Mesendoderm (in vitro differentiated cells): ENCODE data around the gene CRACDL.

Source experiments
- DNase-seq: peaks from one replicate; pipeline ENCODE4 v3.0.0; 2013
- H2AK5ac ChIP-seq: 2 replicates; pipeline ENCODE4 v1.6.1; 2013; ENCODE audit warnings: low read length, inconsistent platforms
- H2BK120ac ChIP-seq: 2 replicates; pipeline ENCODE4 v1.6.1; 2013; ENCODE audit warnings: low read depth, mild to moderate bottlenecking, low read length, moderate library complexity, mixed read lengths
- H2BK15ac ChIP-seq: replicated peaks from 2 replicates; pipeline ENCODE4 v1.6.1; 2013; ENCODE audit warnings: low read depth, mild to moderate bottlenecking, moderate library complexity
- H2BK5ac ChIP-seq: 2 replicates; pipeline ENCODE4 v1.6.1; 2013; ENCODE audit warnings: low read length, inconsistent platforms
- H3K18ac ChIP-seq: 2 replicates; pipeline ENCODE4 v1.6.1; 2013; ENCODE audit warnings: mild to moderate bottlenecking, low read length, mixed read lengths
- H3K23ac ChIP-seq: one replicate; pipeline ENCODE4 v1.6.1; 2013; ENCODE audit warnings: low read length
- H3K27ac ChIP-seq: 2 replicates; pipeline ENCODE4 v1.5.1; 2013; ENCODE audit warnings: low read depth, mild to moderate bottlenecking, inconsistent platforms, low read length, moderate library complexity
- H3K27me3 ChIP-seq: 2 replicates; pipeline ENCODE4 v1.6.1; 2013; ENCODE audit warnings: low read length, control low read depth, mild to moderate bottlenecking, inconsistent platforms; ENCODE audit not compliant: insufficient read depth, poor library complexity
- H3K36me3 ChIP-seq: 2 replicates; pipeline ENCODE4 v1.6.1; 2013; ENCODE audit warnings: low read length, inconsistent platforms; ENCODE audit not compliant: control insufficient read depth, insufficient read depth
- H3K4ac ChIP-seq: one replicate; pipeline ENCODE4 v1.6.1; 2013; ENCODE audit warnings: low read depth, mild to moderate bottlenecking, low read length, moderate library complexity
- H3K4me1 ChIP-seq: 2 replicates; pipeline ENCODE4 v1.6.1; 2013; ENCODE audit warnings: low read depth, low read length, inconsistent platforms; ENCODE audit not compliant: control insufficient read depth
- H3K4me2 ChIP-seq: 2 replicates; pipeline ENCODE4 v1.6.1; 2013; ENCODE audit warnings: low read length
- H3K4me3 ChIP-seq: 2 replicates; pipeline ENCODE4 v1.5.1; 2013; ENCODE audit warnings: mild to moderate bottlenecking, low read length
- H3K56ac ChIP-seq: one replicate; pipeline ENCODE4 v1.6.1; 2013; ENCODE audit warnings: low read length
- H3K79me1 ChIP-seq: 2 replicates; pipeline ENCODE4 v1.6.1; 2013; ENCODE audit warnings: low read length, inconsistent platforms
- H3K79me2 ChIP-seq: 2 replicates; pipeline ENCODE4 v1.6.1; 2013; ENCODE audit warnings: mild to moderate bottlenecking, low read length; ENCODE audit not compliant: control insufficient read depth, insufficient read depth
- H3K9ac ChIP-seq: 2 replicates; pipeline ENCODE4 v1.6.1; 2013; ENCODE audit warnings: low read length, inconsistent platforms
- H4K5ac ChIP-seq: one replicate; pipeline ENCODE4 v1.6.1; 2013; ENCODE audit warnings: low read length
- H4K8ac ChIP-seq: one replicate; pipeline ENCODE4 v1.6.1; 2013; ENCODE audit warnings: low read depth, mild to moderate bottlenecking, control low read depth, low read length, moderate library complexity
- WGBS: extraction: QIAGEN DNeasy Blood & Tissue Kit; methylation state at CpG from one replicate; pipeline ENCODE4 v1.1.7; 2013; ENCODE audit warnings: low lambda C conversion rate, missing lambda C conversion rate; ENCODE audit not compliant: insufficient coverage; ENCODE audit errors: extremely low coverage; 5-methylcytosine and 5-hydroxymethylcytosine counted together

CRACDL gene

GRCh38 chr2:98866033-98866432 lies 70.0 kb downstream of the CRACDL start:
- no peaks in the 10 kb centered on the region for H3K27me3 ChIP-seq
- H2BK120ac ChIP-seq: no peak overlapping the region
- H3K4ac ChIP-seq: no peak overlapping the region
- no peak overlapping the region for H3K4me3 ChIP-seq
- no peak overlapping the region for H3K9ac ChIP-seq
- H2BK5ac ChIP-seq: no peak overlapping the region
- no peak overlapping the region for H3K27ac ChIP-seq
- no peak overlapping the region for H3K23ac ChIP-seq
- no peaks in the 10 kb centered on the region for H3K4me1 ChIP-seq
- no CpG with 5 or more reads among the region's 3 CpGs for WGBS
- H2AK5ac ChIP-seq: no peak overlapping the region
- no peaks in the 10 kb centered on the region for H3K36me3 ChIP-seq
- no peak overlapping the region for H2BK15ac ChIP-seq
- no peak overlapping the region for H4K5ac ChIP-seq
- no peak overlapping the region for H3K56ac ChIP-seq
- H3K18ac ChIP-seq: no peak overlapping the region
- DNase-seq: no peak
- H4K8ac ChIP-seq: no peak overlapping the region
- no peaks in the 10 kb centered on the region for H3K79me1 ChIP-seq
- H3K79me2 ChIP-seq: no peaks in the 10 kb centered on the region
- no peak overlapping the region for H3K4me2 ChIP-seq

GRCh38 chr2:98861601-98862000 lies 74.4 kb downstream of the CRACDL start:
- Histone ChIP-seq H4K8ac (no peak overlapping the region), H3K27me3 (no peaks in the 10 kb centered on the region), H2BK5ac (no peak overlapping the region), H3K56ac (no peak overlapping the region), H3K23ac (no peak overlapping the region), H2AK5ac (no peak overlapping the region), H3K4me3 (no peak overlapping the region), H4K5ac (no peak overlapping the region), H2BK15ac (no peak overlapping the region), H3K4ac (no peak overlapping the region), H3K4me2 (no peak overlapping the region), H3K79me1 (no peaks in the 10 kb centered on the region), H3K9ac (no peak overlapping the region), H3K36me3 (no peaks in the 10 kb centered on the region), H2BK120ac (no peak overlapping the region), H3K18ac (no peak overlapping the region), H3K27ac (no peak overlapping the region), H3K4me1 (no peaks in the 10 kb centered on the region), H3K79me2 (no peaks in the 10 kb centered on the region)
- WGBS: no CpG with 5 or more reads among the region's 1 CpG
- no peak for DNase-seq

DNA sequence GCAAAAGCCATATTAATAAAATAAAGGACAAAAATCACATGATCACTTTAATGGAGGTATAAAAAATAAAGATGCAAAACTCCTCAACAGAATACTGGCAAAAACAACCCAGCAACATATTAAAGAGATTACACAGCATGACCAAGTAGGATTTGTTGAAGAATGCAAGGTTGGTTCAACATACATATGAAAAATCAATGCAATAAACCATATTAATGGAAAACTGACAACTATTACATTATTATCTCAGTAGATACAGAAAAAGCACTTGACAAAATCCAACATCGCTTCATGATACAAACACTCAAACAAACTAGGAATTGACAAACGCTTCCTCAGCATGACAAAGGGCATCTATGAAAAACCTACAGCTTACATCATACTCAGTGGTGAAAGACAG lies 76.7 kb downstream of the CRACDL start:
- no peak overlapping the region for H3K9ac ChIP-seq
- H2BK120ac ChIP-seq: no peak overlapping the region
- no peak for DNase-seq
- no peaks in the 10 kb centered on the region for H3K36me3 ChIP-seq
- H3K18ac ChIP-seq: no peak overlapping the region
- no CpG with 5 or more reads among the region's 2 CpGs for WGBS
- no peaks in the 10 kb centered on the region for H3K4me1 ChIP-seq
- H2AK5ac ChIP-seq: no peak overlapping the region
- no peak overlapping the region for H3K4me3 ChIP-seq
- H4K5ac ChIP-seq: no peak overlapping the region
- no peak overlapping the region for H4K8ac ChIP-seq
- H3K27ac ChIP-seq: no peak overlapping the region
- no peak overlapping the region for H2BK15ac ChIP-seq
- H3K4ac ChIP-seq: no peak overlapping the region
- no peak overlapping the region for H3K23ac ChIP-seq
- no peak overlapping the region for H3K56ac ChIP-seq
- no peak overlapping the region for H3K4me2 ChIP-seq
- H2BK5ac ChIP-seq: no peak overlapping the region
- no peaks in the 10 kb centered on the region for H3K27me3 ChIP-seq
- H3K79me2 ChIP-seq: no peaks in the 10 kb centered on the region
- H3K79me1 ChIP-seq: no peaks in the 10 kb centered on the region

GRCh38 chr2:98857001-98857400 lies 79.0 kb downstream of the CRACDL start:
- H3K23ac ChIP-seq: no peak overlapping the region
- no peaks in the 10 kb centered on the region for H3K27me3 ChIP-seq
- H3K18ac ChIP-seq: no peak overlapping the region
- H3K4me1 ChIP-seq: no peaks in the 10 kb centered on the region
- H3K4ac ChIP-seq: no peak overlapping the region
- no peak overlapping the region for H3K27ac ChIP-seq
- no peak overlapping the region for H2BK5ac ChIP-seq
- no peaks in the 10 kb centered on the region for H3K36me3 ChIP-seq
- no peak overlapping the region for H2AK5ac ChIP-seq
- H3K79me2 ChIP-seq: no peaks in the 10 kb centered on the region
- DNase-seq: no peak
- no peak overlapping the region for H2BK15ac ChIP-seq
- no peak overlapping the region for H4K8ac ChIP-seq
- H2BK120ac ChIP-seq: no peak overlapping the region
- no peak overlapping the region for H3K4me2 ChIP-seq
- no CpG with 5 or more reads among the region's 1 CpG for WGBS
- H3K79me1 ChIP-seq: no peaks in the 10 kb centered on the region
- H3K4me3 ChIP-seq: no peak overlapping the region
- H3K9ac ChIP-seq: no peak overlapping the region
- no peak overlapping the region for H3K56ac ChIP-seq
- H4K5ac ChIP-seq: no peak overlapping the region

DNA sequence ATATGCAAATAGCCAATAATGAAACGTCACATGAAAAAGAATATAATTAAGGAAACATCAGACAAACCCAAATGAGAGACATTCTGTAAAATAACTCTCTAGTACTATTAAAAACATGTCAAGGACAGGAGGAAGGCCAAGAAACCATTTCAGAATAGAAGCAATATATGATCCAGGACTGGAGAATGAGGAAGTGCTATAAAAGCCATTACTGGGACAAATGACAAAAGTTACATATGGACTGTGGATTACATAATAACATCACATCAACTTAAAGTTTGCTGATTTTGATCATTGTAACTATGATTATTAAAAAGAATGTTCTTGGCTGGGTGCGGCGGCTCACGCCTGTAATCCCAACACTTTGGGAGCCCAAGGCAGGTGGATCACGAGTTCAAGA lies 81.3 kb downstream of the CRACDL start:
- no peak overlapping the region for H2AK5ac ChIP-seq
- no peak overlapping the region for H3K4ac ChIP-seq
- H3K9ac ChIP-seq: no peak overlapping the region
- H4K8ac ChIP-seq: no peak overlapping the region
- H3K27me3 ChIP-seq: no peaks in the 10 kb centered on the region
- no peak overlapping the region for H4K5ac ChIP-seq
- no peaks in the 10 kb centered on the region for H3K79me2 ChIP-seq
- H3K79me1 ChIP-seq: no peaks in the 10 kb centered on the region
- no peak overlapping the region for H3K23ac ChIP-seq
- H3K56ac ChIP-seq: no peak overlapping the region
- no peak overlapping the region for H3K18ac ChIP-seq
- H2BK120ac ChIP-seq: no peak overlapping the region
- no peak overlapping the region for H3K4me3 ChIP-seq
- no peak for DNase-seq
- no peak overlapping the region for H3K4me2 ChIP-seq
- no CpG with 5 or more reads among the region's 5 CpGs for WGBS
- H3K4me1 ChIP-seq: no peaks in the 10 kb centered on the region
- no peak overlapping the region for H2BK5ac ChIP-seq
- H3K36me3 ChIP-seq: no peaks in the 10 kb centered on the region
- no peak overlapping the region for H2BK15ac ChIP-seq
- H3K27ac ChIP-seq: no peak overlapping the region

DNA sequence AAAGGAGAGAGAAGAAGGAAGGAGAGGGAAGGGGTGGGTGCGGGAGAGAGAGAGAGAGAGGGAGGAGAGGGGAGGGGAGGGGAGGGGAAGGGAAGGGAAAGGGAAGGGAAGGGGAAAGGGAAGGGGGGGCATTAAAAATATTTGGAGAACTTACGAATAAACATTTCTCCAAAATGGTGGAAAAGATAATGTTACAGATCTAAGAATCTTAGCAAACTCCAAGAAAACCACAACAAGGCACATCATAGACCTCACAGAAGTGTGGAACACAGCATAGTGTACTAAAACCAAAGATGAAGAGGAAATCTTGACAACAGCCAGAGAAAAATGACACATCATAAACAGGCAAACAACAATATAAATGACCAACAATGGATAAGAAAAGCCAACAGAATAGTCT lies 83.1 kb downstream of the CRACDL start:
- no peak overlapping the region for H3K4me3 ChIP-seq
- DNase-seq: no peak
- no peaks in the 10 kb centered on the region for H3K79me1 ChIP-seq
- no peak overlapping the region for H2BK120ac ChIP-seq
- 91% methylated on average over 1 of the region's 2 CpGs for WGBS
- H4K5ac ChIP-seq: no peak overlapping the region
- H2AK5ac ChIP-seq: no peak overlapping the region
- H4K8ac ChIP-seq: no peak overlapping the region
- no peak overlapping the region for H3K56ac ChIP-seq
- H3K4me2 ChIP-seq: no peak overlapping the region
- H2BK15ac ChIP-seq: no peak overlapping the region
- no peak overlapping the region for H3K4ac ChIP-seq
- no peak overlapping the region for H3K18ac ChIP-seq
- H3K9ac ChIP-seq: no peak overlapping the region
- H3K79me2 ChIP-seq: no peaks in the 10 kb centered on the region
- no peaks in the 10 kb centered on the region for H3K4me1 ChIP-seq
- no peak overlapping the region for H3K27ac ChIP-seq
- no peak overlapping the region for H2BK5ac ChIP-seq
- H3K23ac ChIP-seq: no peak overlapping the region
- no peaks in the 10 kb centered on the region for H3K27me3 ChIP-seq
- no peaks in the 10 kb centered on the region for H3K36me3 ChIP-seq
